GM18505 (cell line): ENCODE measurements around the gene RASSF8.

Experiments
- ATAC-seq: cut with Tn5 transposase; IDR thresholded peaks from one replicate; pipeline ENCODE4 v1.9.1; 2021; ENCODE audit not compliant: unreplicated experiment
- POLR2A ChIP-seq: IDR thresholded peaks from 4 replicates; pipeline ENCODE4 v1.6.1; 2011; ENCODE audit warnings: borderline replicate concordance; ENCODE audit not compliant: insufficient read depth, insufficient read length; ENCODE audit errors: extremely low read depth

RASSF8 gene

GRCh38 chr12:25971654-25972041 is 13.2 kb downstream of the RASSF8 start:
- no peak for TF ChIP-seq POLR2A
- no peak for ATAC-seq

- no peak for TF ChIP-seq POLR2A
- ATAC-seq, result no peak
Observed at GRCh38 chr12:25972783-25973182, 14.3 kb downstream of the RASSF8 start.

GRCh38 chr12:25975179-25975578 is 16.7 kb downstream of the RASSF8 start:
- TF ChIP-seq POLR2A, result no peak
- ATAC-seq, result no peak

GRCh38 chr12:25975682-25976081 is 17.2 kb downstream of the RASSF8 start:
- no peak for ATAC-seq

GRCh38 chr12:25976289-25976688 is 17.8 kb downstream of the RASSF8 start:
- TF ChIP-seq POLR2A, result no peak
- no peak for ATAC-seq

More at GRCh38 chr12:25975682-25976081, 17.2 kb downstream of the RASSF8 start:
- TF ChIP-seq POLR2A, result no peak

GRCh38 chr12:25977047-25977446 is 18.6 kb downstream of the RASSF8 start:
- ATAC-seq, result no peak
- TF ChIP-seq POLR2A, result no peak

GRCh38 chr12:25979059-25979458 is 20.6 kb downstream of the RASSF8 start:
- TF ChIP-seq POLR2A, result no peak
- no peak for ATAC-seq

GRCh38 chr12:25979563-25979962 is 21.1 kb downstream of the RASSF8 start:
- no peak for ATAC-seq
- no peak for TF ChIP-seq POLR2A

- no peak for ATAC-seq
- TF ChIP-seq POLR2A, result no peak
Observed at GRCh38 chr12:25980035-25980434, 21.6 kb downstream of the RASSF8 start.

- no peak for ATAC-seq
- no peak for TF ChIP-seq POLR2A
Observed at GRCh38 chr12:25981597-25981996, 23.1 kb downstream of the RASSF8 start.

- TF ChIP-seq POLR2A, result no peak
- ATAC-seq, result no peak
Observed at GRCh38 chr12:25982416-25982815, 23.9 kb downstream of the RASSF8 start.

GRCh38 chr12:25983625-25984024 is 25.1 kb downstream of the RASSF8 start:
- no peak for TF ChIP-seq POLR2A
- no peak for ATAC-seq

- no peak for TF ChIP-seq POLR2A
- no peak for ATAC-seq
Observed at GRCh38 chr12:25984759-25985158, 26.3 kb downstream of the RASSF8 start.

GRCh38 chr12:25985316-25986175 is 27.1 kb downstream of the RASSF8 start:
- no peak for ATAC-seq
- TF ChIP-seq POLR2A, result no peak

- ATAC-seq, result no peak
- TF ChIP-seq POLR2A, result no peak
Observed at GRCh38 chr12:25986180-25986579, 27.7 kb downstream of the RASSF8 start.

GRCh38 chr12:25988505-25988904 is 30.0 kb downstream of the RASSF8 start:
- no peak for ATAC-seq
- TF ChIP-seq POLR2A, result no peak

GRCh38 chr12:25990495-25990894 is 32.0 kb downstream of the RASSF8 start:
- TF ChIP-seq POLR2A, result no peak
- no peak for ATAC-seq
